NCI-H1694 treated with DMSO at 0.1 percent for 48 hours (cell line): ENCODE data around the gene CCDC188.

Source experiments
- DNase-seq: peaks from one replicate; lab custom pipeline; 2025; lab: John Stamatoyannopoulos, UW

CCDC188 gene

GRCh38 chr22:20105456-20106204 lies 45.2 kb downstream of the CCDC188 start:
- DNase-seq, result no peak

GRCh38 chr22:20102203-20102780 lies 48.6 kb downstream of the CCDC188 start:
- no peak for DNase-seq

- DNase-seq, result no peak
Observed at GRCh38 chr22:20101638-20102037, 49.2 kb downstream of the CCDC188 start.

GRCh38 chr22:20099099-20099711 lies 51.6 kb downstream of the CCDC188 start:
- no peak for DNase-seq
